Cardiac fibroblast (primary cell): ENCODE measurements around the gene ADAMTS9.

ENCODE experiments used
- DNase-seq, 2 donors: peaks; one replicate each; pipeline versions ENCODE4 v3.0.0 to v3.0.0-alpha.2; 2010; ENCODE audit warnings: low read depth in 2 of 2
- H3K4me3 ChIP-seq, 2 donors: replicated peaks in 1 of 2; 1 replicate in 1 of 2; 2 replicates in 1 of 2; pipeline ENCODE4 v1.5.1; 2011; ENCODE audit warnings: low read depth in 2 of 2, low read length in 2 of 2, mild to moderate bottlenecking in 2 of 2, moderate library complexity in 1 of 2
- CTCF ChIP-seq: IDR thresholded peaks from one replicate; pipeline ENCODE4 v1.5.1; 2011; ENCODE audit warnings: low read depth, mild to moderate bottlenecking, low read length, inconsistent platforms

ADAMTS9 gene

GRCh38 chr3:64658001-64658400, 29.8 kb downstream of the ADAMTS9 start:
- TF ChIP-seq CTCF = no peak
- DNase-seq = no peak
- H3K4me3 ChIP-seq = no peak overlapping the region

DNA sequence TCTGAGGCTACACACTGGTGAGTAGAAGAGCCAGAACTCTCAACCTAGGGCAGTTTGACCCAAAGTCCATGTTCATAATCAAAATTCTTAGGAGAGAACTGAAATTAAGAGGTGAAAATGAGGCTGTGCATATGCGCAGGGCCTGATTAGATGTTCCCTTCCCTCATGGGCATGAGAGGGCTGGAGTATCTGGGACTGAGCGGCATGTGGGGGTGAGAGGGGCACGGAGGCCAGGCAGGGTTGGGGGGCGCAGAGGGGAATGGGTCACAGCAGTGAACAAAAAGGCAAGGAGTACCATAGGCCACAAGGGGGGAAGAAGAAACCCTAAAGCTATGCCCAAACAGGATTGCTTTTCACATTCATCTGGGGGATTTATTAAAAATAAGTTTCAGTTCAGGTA, 31.3 kb downstream of the ADAMTS9 start:
- TF ChIP-seq CTCF = no peak
- H3K4me3 ChIP-seq = no peak overlapping the region
- no peak for DNase-seq

GRCh38 chr3:64655160-64655559, 32.6 kb downstream of the ADAMTS9 start:
- DNase-seq = no peak
- no peak overlapping the region for H3K4me3 ChIP-seq
- no peak for TF ChIP-seq CTCF

DNA sequence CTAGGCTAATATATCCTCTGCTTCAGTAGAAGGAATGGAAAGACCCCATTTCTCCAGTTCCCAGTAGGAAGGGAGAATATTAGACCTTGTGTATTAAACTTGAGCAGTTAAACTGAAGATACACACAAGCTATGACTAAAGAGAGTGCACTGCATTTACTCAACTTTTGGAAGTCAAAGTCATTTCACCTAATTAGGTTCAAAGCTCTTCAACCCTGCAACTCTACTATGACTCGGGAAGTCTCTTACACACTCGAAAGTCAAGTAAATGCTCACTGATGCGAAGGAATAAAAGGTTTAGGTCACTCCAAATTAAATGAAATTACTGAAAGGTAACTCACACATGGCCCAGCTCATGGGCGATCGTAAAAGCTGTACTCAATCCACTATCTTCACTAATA, 33.8 kb downstream of the ADAMTS9 start:
- no peak for DNase-seq
- no peak for TF ChIP-seq CTCF
- no peak overlapping the region for H3K4me3 ChIP-seq

GRCh38 chr3:64653101-64653500, 34.7 kb downstream of the ADAMTS9 start:
- TF ChIP-seq CTCF = no peak
- no peak for DNase-seq
- H3K4me3 ChIP-seq = no peak overlapping the region

GRCh38 chr3:64651741-64652241, 36.0 kb downstream of the ADAMTS9 start:
- DNase-seq = peak; percentile 17 to 47
- H3K4me3 ChIP-seq = no peak overlapping the region
- no peak for TF ChIP-seq CTCF

GRCh38 chr3:64651303-64651702, 36.5 kb downstream of the ADAMTS9 start:
- TF ChIP-seq CTCF = no peak
- H3K4me3 ChIP-seq = no peak overlapping the region
- peak in 1 of 2 donors; percentile 7 for DNase-seq
